ENCODE results near the gene SH3BP1. TPM values are rescaled to one million over a fixed set of nuclear protein-coding genes. Genes with fewer than 3 reads are reported as not detected.
A peak's percentile ranks its signal among the peaks of the same experiment; 100 is the strongest.

SH3BP1 gene
- total and polyA plus RNA-seq, 2 of the 8 experiments (the other 6 are each of a cell fraction or from before 2014, with no cell fraction given): 23.9 to 40.3 TPM

DNA sequence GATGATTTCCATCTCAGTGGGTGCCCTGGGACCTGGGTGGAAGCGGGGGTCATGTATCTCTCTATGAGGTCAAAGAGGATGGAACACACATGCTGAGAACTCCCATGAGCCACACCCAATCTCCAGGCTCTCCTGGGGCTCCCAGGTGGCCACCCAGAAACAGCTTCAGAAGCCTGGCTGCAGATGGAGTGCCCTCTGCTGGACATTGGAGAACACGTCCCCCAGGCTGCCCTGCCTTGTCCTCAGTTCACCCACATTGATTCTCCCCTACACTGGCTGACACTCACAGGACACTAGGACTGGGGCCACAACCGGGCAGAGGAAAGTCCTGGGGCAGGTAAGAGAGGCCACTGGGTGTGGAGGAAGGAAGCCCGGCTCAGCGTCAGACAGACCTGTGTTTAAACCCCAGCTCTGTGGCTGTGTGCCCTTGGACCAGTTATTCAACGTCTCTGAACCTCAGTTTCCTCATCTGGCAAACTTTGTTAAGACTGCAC lies 42.1 kb downstream of the SH3BP1 start (continued):
- no peak for TF ChIP-seq YY1 (IDR thresholded peaks at IDR 0.05; ENCODE audit: low read depth, low read length)
- TF ChIP-seq TEAD4 (IDR thresholded peaks at IDR 0.05; ENCODE audit: low read depth, low read length): no peak
- TF ChIP-seq, protein P1, sequence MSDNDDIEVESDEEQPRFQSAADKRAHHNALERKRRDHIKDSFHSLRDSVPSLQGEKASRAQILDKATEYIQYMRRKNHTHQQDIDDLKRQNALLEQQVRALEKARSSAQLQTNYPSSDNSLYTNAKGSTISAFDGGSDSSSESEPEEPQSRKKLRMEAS (IDR thresholded peaks at IDR 0.05): peak; percentile 79; the same call in 1 of the 2 replicates
- TF ChIP-seq CHD2 (IDR thresholded peaks at IDR 0.05; ENCODE audit: low read length): no peak
- TF ChIP-seq JUND (IDR thresholded peaks at IDR 0.05; ENCODE audit: low read length): no peak
- no peak for TF ChIP-seq SUZ12 (IDR thresholded peaks at IDR 0.05; ENCODE audit: low read length)
- no peak for TF ChIP-seq MAFK (IDR thresholded peaks at IDR 0.05; ENCODE audit: low read depth, low read length)
- no peak for TF ChIP-seq POLR2A (IDR thresholded peaks at IDR 0.05; ENCODE audit: control extremely low read depth in 1 of 2, low read depth in 2 of 2, low read length in 2 of 2)
- 0 out of 2 replicates have a peak, but pooled peaks have one; percentile 18 for TF ChIP-seq CREB1 (IDR thresholded peaks at IDR 0.05)
- TF ChIP-seq, protein P2, sequence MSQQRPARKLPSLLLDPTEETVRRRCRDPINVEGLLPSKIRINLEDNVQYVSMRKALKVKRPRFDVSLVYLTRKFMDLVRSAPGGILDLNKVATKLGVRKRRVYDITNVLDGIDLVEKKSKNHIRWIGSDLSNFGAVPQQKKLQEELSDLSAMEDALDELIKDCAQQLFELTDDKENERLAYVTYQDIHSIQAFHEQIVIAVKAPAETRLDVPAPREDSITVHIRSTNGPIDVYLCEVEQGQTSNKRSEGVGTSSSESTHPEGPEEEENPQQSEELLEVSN (IDR thresholded peaks at IDR 0.05): peak; percentile 67
- TF ChIP-seq NRF1 (IDR thresholded peaks at IDR 0.05; ENCODE audit: low read depth, low read length): no peak
- peak; percentile 88 to 90 for TF ChIP-seq RAD21 (IDR thresholded peaks at IDR 0.05 in 1 of 2, conservative IDR thresholded peaks at IDR 0.05 in 1 of 2; ENCODE audit: low read depth in 2 of 2, low read length in 2 of 2)
- TF ChIP-seq HDAC2 (IDR thresholded peaks at IDR 0.05; ENCODE audit: borderline replicate concordance in 1 of 2, low read depth in 2 of 2, low read length in 2 of 2): 0 out of 4 replicates have a peak, but pooled peaks of 1 of the 2 experiments have one; percentile 70
- TF ChIP-seq TAF1 (IDR thresholded peaks at IDR 0.05; ENCODE audit: low read depth, low read length): no peak
- no peak for TF ChIP-seq GTF2F1 (IDR thresholded peaks at IDR 0.05; ENCODE audit: borderline replicate concordance, low read depth, low read length)

Measured in H1 (cell line).